Activated gamma-delta T cell treated with anti-CD3 and anti-CD28 coated beads, Interleukin-2, amount 50 U/mL, for 16 hours (primary cell): ENCODE results near the gene CDX1.
"Not testable (repeated sequence)": the region's sequence is repeated elsewhere in the genome, so short reads cannot be mapped to it uniquely, and the experiment has no call there.

Source experiments
- DNase-seq: peaks from one replicate; pipeline ENCODE4 v3.0.0-alpha.2; 2020; ENCODE audit warnings: low read depth

CDX1 gene

DNA sequence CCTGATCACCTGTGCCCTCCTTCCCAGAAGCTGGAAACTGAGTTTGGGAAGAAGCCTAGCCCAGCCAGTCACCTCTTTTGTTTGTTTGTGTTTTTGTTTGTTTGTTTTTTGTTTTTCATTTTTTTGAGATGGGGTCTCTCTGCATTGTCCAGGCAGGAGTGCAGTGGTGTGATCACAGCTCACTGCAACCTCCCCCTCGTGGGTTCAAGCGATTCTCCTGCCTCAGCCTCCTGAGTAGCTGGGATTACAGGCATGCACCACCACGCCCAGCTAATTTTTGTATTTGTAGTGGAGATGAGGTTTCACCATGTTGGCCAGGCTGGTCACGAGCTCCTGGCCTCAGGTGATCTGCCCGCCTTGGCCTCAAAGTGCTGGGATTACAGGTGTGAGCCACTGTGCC, 67.1 kb downstream of the CDX1 start:
- DNase-seq: not testable (repeated sequence)
